CD14-positive monocyte (primary cell): ENCODE results near the gene KYAT1. TPM values are rescaled to one million over a fixed set of nuclear protein-coding genes. Genes with fewer than 3 reads are reported as not detected.

Experiments
- DNase-seq, 3 donors: peaks; one replicate each; pipeline ENCODE4 v3.0.0-alpha.2; 2011 to 2022
- H2AFZ ChIP-seq: 2 replicates; pipeline ENCODE4 v1.6.0; 2012; ENCODE audit warnings: mild to moderate bottlenecking, low read depth, low read length, inconsistent platforms; ENCODE audit not compliant: insufficient read depth, poor library complexity, severe bottlenecking
- H3K27ac ChIP-seq, 2 donors: 1 replicate in 1 of 2; 2 replicates in 1 of 2; pipeline ENCODE4 v1.5.1; 2012 to 2013; ENCODE audit warnings: low read length in 2 of 2, control low read depth in 1 of 2, inconsistent platforms in 1 of 2, low read depth in 1 of 2, mild to moderate bottlenecking in 1 of 2
- H3K27me3 ChIP-seq, 2 donors: one replicate each; pipeline versions ENCODE4 v1.6.0 to v1.6.1; 2011 to 2013; ENCODE audit warnings: low read length in 2 of 2; ENCODE audit not compliant: control insufficient read depth in 2 of 2, insufficient read depth in 2 of 2
- H3K36me3 ChIP-seq, 2 donors: replicated peaks in 1 of 2; 1 replicate in 1 of 2; 2 replicates in 1 of 2; pipeline versions ENCODE4 v1.5.1 to v1.6.1; 2012 to 2013; ENCODE audit warnings: low read length in 2 of 2, control low read depth in 1 of 2, inconsistent platforms in 1 of 2, mild to moderate bottlenecking in 1 of 2; ENCODE audit not compliant: insufficient read depth in 2 of 2, control insufficient read depth in 1 of 2
- H3K4me1 ChIP-seq, 2 donors: 1 replicate in 1 of 2; 2 replicates in 1 of 2; pipeline versions ENCODE4 v1.5.1 to v1.6.1; 2012 to 2013; ENCODE audit warnings: low read length in 2 of 2, control low read depth in 1 of 2, inconsistent platforms in 1 of 2, mild to moderate bottlenecking in 1 of 2, moderate library complexity in 1 of 2; ENCODE audit not compliant: insufficient read depth in 2 of 2, control insufficient read depth in 1 of 2
- H3K4me2 ChIP-seq: replicated peaks from 2 replicates; pipeline ENCODE3; 2012; ENCODE audit warnings: low read length, moderate library complexity, mild to moderate bottlenecking; ENCODE audit not compliant: poor library complexity, severe bottlenecking; ENCODE audit errors: extremely low read depth
- H3K4me3 ChIP-seq, 3 experiments: fragments of 200-600 bp in 1 of 3; sonication (generic) in 1 of 3; replicated peaks in 1 of 3; 1 replicate in 2 of 3; 2 replicates in 1 of 3; pipeline ENCODE4 v1.5.1; 2011 to 2013; ENCODE audit warnings: low read length in 3 of 3, mild to moderate bottlenecking in 3 of 3, control low read depth in 2 of 3, low read depth in 2 of 3, inconsistent platforms in 1 of 3, moderate library complexity in 1 of 3
- H3K79me2 ChIP-seq: 2 replicates; pipeline ENCODE4 v1.6.0; 2012; ENCODE audit warnings: mild to moderate bottlenecking, control low read depth, inconsistent platforms, low read length, moderate library complexity; ENCODE audit not compliant: insufficient read depth
- H3K9ac ChIP-seq: 2 replicates; pipeline ENCODE4 v1.6.0; 2017; ENCODE audit warnings: low read length, mild to moderate bottlenecking; ENCODE audit not compliant: insufficient read depth, poor library complexity, severe bottlenecking
- H3K9me3 ChIP-seq, 2 donors: replicated peaks in 1 of 2; 1 replicate in 1 of 2; 2 replicates in 1 of 2; pipeline versions ENCODE4 v1.5.1 to v1.6.1; 2012 to 2013; ENCODE audit warnings: low read length in 2 of 2, control low read depth in 1 of 2; ENCODE audit not compliant: control insufficient read depth in 1 of 2, insufficient read depth in 1 of 2
- H4K20me1 ChIP-seq: 2 replicates; pipeline ENCODE4 v1.6.0; 2012; ENCODE audit warnings: mild to moderate bottlenecking, low read length, control low read depth, moderate library complexity; ENCODE audit not compliant: insufficient read depth
- H3K27ac Mint-ChIP-seq, 7 donors: one replicate each; pipeline ENCODE4 v1.8.0; 2020; ENCODE audit warnings: mild to moderate bottlenecking in 7 of 7, mixed read lengths in 7 of 7, moderate library complexity in 6 of 7, inconsistent platforms in 2 of 7
- H3K27me3 Mint-ChIP-seq, 3 donors: one replicate each; pipeline ENCODE4 v1.8.0; 2021 to 2022; ENCODE audit warnings: low read depth in 3 of 3, mild to moderate bottlenecking in 3 of 3, mixed read lengths in 3 of 3, moderate library complexity in 3 of 3, inconsistent platforms in 1 of 3
- H3K36me3 Mint-ChIP-seq, 2 donors: one replicate each; pipeline ENCODE4 v1.8.0; 2020; ENCODE audit warnings: mixed read lengths in 2 of 2, inconsistent platforms in 1 of 2, mild to moderate bottlenecking in 1 of 2
- H3K4me1 Mint-ChIP-seq: one replicate; pipeline ENCODE4 v1.8.0; 2020; ENCODE audit warnings: mild to moderate bottlenecking, mixed read lengths
- H3K4me3 Mint-ChIP-seq, 2 donors: one replicate each; pipeline ENCODE4 v1.8.0; 2020; ENCODE audit warnings: mild to moderate bottlenecking in 2 of 2, mixed read lengths in 2 of 2, moderate library complexity in 1 of 2
- H3K9me3 Mint-ChIP-seq, 7 donors: one replicate each; pipeline ENCODE4 v1.8.0; 2020 to 2022; ENCODE audit warnings: mixed read lengths in 7 of 7, mild to moderate bottlenecking in 6 of 7, moderate library complexity in 6 of 7, inconsistent platforms in 2 of 7
- WGBS: methylation state at CpG from one replicate; pipeline ENCODE4 v1.1.5; 2013; ENCODE audit warnings: missing lambda C conversion rate; ENCODE audit not compliant: insufficient coverage; 5-methylcytosine and 5-hydroxymethylcytosine counted together
- intact Hi-C, 2 donors: fragments of 100-400 bp; cut with micrococcal nuclease; formaldehyde crosslinking; loops; one replicate each; pipeline versions ENCODE4 v1.15.0 to v1.15.1; 2023
- polyA plus RNA-seq, 3 donors: library from polyadenylated mRNA; depleted of rRNA in 1 of 3; unstranded in 2 of 3; stranded (reverse) in 1 of 3; fragments of 300-500 nt in 2 of 3; fragments of >200 nt in 1 of 3; fragmentation: Illumina TruSeq in 2 of 3; gene quantifications; 1 replicate in 2 of 3; 2 replicates in 1 of 3; pipeline ENCODE4 v1.2.3, GENCODE V29; 2012 to 2021
- TF ChIP-seq, protein P1 (sequence below): fragments of 200-600 bp; IDR thresholded peaks from one replicate; pipeline ENCODE4 v1.8.0; 2022; ENCODE audit warnings: antibody characterized with exemption, mild to moderate bottlenecking

The KYAT1 gene
- polyA plus RNA-seq, 3 donors = 2.4 to 4.5 (median 3.6) TPM

DNA sequence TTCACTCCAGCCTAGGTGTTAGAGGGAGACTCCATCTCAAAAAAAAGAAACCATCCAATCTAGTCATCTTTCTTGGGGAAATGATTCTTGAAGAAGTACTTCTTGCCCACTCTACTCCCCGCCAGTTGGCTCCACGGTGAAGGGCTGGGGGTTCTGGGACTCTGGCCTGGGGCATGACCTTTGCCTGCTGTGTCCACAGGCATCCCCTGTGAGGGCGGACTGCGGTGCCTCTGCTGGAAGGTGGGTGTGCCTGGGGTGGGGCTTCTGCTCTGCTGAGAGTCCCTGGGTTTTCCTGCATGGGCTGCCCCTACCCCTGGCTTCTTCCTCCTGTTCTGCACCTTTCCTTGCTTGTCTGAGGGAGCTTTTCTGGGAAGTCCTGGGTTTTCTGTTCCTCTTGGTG is 91.2 kb downstream of the KYAT1 start:
- H3K79me2 ChIP-seq = peaks cover 24% of the 10 kb centered on the region
- no peaks in the 10 kb centered on the region for H3K9me3 ChIP-seq
- H3K4me2 ChIP-seq = no peak overlapping the region
- WGBS = 98% methylated on average over 4 of the region's 4 CpGs
- peaks cover 48 to 57% of the 10 kb centered on the region in 2 donors for H3K36me3 Mint-ChIP-seq
- H3K9ac ChIP-seq = no peak overlapping the region
- no peak overlapping the region for H2AFZ ChIP-seq
- H3K4me1 ChIP-seq = peaks cover 16 to 20% of the 10 kb centered on the region in 2 donors
- no peaks in the 10 kb centered on the region for H3K27me3 ChIP-seq
- H3K9me3 Mint-ChIP-seq = peaks cover 0 to 2% (median 0%) of the 10 kb centered on the region in 7 donors
- TF ChIP-seq, protein P1, sequence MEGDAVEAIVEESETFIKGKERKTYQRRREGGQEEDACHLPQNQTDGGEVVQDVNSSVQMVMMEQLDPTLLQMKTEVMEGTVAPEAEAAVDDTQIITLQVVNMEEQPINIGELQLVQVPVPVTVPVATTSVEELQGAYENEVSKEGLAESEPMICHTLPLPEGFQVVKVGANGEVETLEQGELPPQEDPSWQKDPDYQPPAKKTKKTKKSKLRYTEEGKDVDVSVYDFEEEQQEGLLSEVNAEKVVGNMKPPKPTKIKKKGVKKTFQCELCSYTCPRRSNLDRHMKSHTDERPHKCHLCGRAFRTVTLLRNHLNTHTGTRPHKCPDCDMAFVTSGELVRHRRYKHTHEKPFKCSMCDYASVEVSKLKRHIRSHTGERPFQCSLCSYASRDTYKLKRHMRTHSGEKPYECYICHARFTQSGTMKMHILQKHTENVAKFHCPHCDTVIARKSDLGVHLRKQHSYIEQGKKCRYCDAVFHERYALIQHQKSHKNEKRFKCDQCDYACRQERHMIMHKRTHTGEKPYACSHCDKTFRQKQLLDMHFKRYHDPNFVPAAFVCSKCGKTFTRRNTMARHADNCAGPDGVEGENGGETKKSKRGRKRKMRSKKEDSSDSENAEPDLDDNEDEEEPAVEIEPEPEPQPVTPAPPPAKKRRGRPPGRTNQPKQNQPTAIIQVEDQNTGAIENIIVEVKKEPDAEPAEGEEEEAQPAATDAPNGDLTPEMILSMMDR = no peak
- peak overlapping the region in 1 of 7 donors; percentile 15 for H3K27ac Mint-ChIP-seq
- H3K4me1 Mint-ChIP-seq = peaks cover 17% of the 10 kb centered on the region
- no peak overlapping the region for H3K4me3 ChIP-seq
- peaks cover 35 to 57% of the 10 kb centered on the region in 2 donors for H3K36me3 ChIP-seq
- H3K27me3 Mint-ChIP-seq = no peaks in the 10 kb centered on the region
- no peaks in the 10 kb centered on the region for H4K20me1 ChIP-seq
- intact Hi-C loops = no loop called here
- H3K4me3 Mint-ChIP-seq = no peak overlapping the region
- no peak for DNase-seq
- peak overlapping the region in 1 of 2 donors; percentile 18 for H3K27ac ChIP-seq

DNA sequence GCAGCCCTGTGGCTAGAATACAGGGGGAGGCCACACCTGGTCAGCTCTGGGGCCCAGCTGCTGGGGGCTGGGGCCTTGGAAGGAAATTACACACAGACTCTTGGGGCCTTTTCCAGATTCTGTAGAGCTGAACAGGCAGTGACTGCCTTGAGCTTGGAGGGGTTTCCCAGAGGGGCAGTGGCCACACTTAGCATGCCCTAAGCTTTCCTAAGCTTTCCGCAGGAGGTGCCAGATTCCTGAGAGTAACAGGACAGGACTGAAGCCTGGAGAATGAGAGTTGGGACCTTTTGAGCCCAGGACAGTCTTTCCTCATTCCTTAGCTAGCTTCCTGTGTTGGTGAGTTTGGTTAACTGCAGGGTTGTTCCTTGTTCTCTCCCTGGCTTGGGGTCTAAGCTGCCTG is 93.3 kb downstream of the KYAT1 start:
- Histone ChIP-seq H4K20me1 (no peaks in the 10 kb centered on the region), H2AFZ (no peak overlapping the region), H3K4me1 (peaks cover 23 to 27% of the 10 kb centered on the region in 2 donors), H3K4me3 (peak overlapping the region in 1 of 3 experiments; percentile 89), H3K27ac (peak overlapping the region in 1 of 2 donors; percentile 85), H3K27me3 (no peaks in the 10 kb centered on the region), H3K79me2 (peaks cover 24% of the 10 kb centered on the region), H3K4me2 (peak overlapping the region; percentile 88), H3K36me3 (peaks cover 30 to 40% of the 10 kb centered on the region in 2 donors), H3K9ac (no peak overlapping the region), H3K9me3 (no peaks in the 10 kb centered on the region)
- Mint-ChIP-seq H3K36me3 (peaks cover 34 to 37% of the 10 kb centered on the region in 2 donors), H3K4me3 (no peak overlapping the region), H3K4me1 (peaks cover 23% of the 10 kb centered on the region), H3K27me3 (no peaks in the 10 kb centered on the region), H3K9me3 (peaks cover 0 to 2% (median 0%) of the 10 kb centered on the region in 7 donors), H3K27ac (peak overlapping the region in 3 of 7 donors; percentile 63 to 76 (median 72))
- TF ChIP-seq, protein P1 = no peak
- DNase-seq = no peak
- intact Hi-C loops = no loop called here
- WGBS = no CpG with 5 or more reads among the region's 1 CpG
